NCI-H146 (cell line): ENCODE measurements around the gene DCTD.

ENCODE experiments used
- DNase-seq: peaks from one replicate; lab custom pipeline; 2025; lab: John Stamatoyannopoulos, UW

Gene DCTD

DNA sequence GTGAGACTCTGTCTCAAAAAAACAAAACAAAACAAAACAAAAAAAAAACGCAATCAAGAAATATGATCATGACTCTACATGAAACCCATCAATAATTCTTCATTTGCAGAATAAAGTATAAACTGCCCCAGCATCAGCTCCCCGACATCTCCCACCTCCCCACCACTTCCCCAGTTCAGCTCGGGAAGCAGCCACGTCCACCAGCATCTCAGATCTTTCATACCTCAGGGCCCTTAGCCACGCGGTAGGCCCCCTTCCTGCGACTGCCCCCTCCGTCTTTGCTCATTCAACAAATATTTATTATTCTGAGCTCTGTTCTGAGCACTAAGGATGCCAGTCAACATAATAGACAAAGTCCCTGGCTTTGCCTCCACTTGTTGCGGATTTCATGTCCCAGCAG is 45.6 kb downstream of the DCTD start:
- DNase-seq = no peak

DNA sequence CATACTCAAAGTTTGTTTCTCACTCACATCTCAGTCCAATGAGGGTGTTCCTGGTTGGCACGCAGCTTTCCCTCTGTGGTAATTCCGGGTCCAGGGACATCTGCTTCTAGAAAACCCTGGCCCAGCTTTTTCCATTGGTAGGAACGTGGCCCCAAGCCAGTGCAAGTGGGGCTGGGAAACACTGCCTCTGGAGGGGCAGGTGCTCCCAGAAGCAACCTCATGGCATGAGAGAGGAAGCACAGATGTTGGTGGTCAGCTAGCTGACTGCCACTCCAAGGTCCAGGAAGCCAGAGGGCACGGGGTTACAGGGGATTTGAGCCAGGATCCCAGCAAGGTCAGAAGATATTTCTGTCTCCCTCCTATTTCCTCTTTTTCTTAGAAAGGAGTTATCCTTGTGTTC is 47.5 kb downstream of the DCTD start:
- DNase-seq = no peak

DNA sequence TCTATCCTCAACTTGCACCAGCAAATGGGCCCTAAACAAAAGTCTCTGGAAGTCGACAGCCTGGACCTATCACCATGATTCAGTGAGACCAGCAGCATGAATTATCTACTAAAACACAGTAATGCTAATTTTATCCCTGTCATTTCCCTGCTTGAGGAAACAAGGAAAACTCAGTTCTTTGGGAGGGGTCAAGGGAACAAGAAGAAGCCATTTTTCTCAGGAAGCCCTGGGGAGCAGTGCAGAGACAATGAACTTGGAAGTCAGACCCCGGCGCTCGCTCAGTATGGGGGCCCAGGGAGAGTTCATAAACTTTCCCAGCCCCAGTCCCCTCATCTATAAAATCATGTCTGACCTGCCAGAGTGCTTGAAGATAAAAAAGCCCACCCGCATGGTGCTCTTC is 50.4 kb downstream of the DCTD start:
- DNase-seq = no peak

DNA sequence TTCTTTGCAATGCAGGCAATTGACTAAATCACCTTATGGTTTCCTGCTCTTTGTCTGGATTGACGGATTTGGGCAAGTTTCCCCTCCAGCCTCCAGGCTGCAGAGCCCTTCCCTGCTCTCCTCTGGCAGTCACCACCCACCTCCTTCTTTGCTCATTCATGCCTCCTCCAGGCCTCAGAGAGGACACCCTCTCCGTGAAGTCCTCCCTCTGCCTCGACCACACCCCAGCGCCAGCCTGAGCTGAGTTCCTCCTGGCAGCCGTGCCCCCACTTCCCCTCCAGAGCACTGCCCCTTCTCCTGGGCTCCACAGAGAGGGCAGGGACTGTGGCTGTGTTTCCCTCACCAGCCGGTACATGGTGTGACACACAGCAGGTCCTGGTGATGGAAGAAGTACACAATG is 53.7 kb downstream of the DCTD start:
- peak; percentile 41 for DNase-seq

DNA sequence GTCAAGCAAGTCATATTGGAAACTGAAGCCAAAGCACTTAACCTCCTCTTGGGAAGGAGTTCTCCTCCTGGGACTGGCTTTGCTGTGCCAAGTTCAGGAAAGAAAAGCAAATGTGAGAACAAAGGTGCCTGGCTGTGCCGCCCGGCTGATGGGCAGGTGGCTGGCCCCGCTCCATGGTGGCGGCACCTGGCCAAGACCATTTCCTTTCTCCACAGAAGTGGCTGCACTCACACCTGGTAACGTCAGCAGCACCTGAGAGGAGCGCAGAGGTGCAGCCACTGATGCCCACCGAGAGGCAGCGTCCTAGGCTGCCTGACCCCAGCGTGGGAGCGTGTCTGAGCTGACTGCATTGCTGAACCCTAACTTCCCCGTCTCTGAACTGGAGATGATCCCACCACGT is 54.3 kb downstream of the DCTD start:
- peak; percentile 92 for DNase-seq

DNA sequence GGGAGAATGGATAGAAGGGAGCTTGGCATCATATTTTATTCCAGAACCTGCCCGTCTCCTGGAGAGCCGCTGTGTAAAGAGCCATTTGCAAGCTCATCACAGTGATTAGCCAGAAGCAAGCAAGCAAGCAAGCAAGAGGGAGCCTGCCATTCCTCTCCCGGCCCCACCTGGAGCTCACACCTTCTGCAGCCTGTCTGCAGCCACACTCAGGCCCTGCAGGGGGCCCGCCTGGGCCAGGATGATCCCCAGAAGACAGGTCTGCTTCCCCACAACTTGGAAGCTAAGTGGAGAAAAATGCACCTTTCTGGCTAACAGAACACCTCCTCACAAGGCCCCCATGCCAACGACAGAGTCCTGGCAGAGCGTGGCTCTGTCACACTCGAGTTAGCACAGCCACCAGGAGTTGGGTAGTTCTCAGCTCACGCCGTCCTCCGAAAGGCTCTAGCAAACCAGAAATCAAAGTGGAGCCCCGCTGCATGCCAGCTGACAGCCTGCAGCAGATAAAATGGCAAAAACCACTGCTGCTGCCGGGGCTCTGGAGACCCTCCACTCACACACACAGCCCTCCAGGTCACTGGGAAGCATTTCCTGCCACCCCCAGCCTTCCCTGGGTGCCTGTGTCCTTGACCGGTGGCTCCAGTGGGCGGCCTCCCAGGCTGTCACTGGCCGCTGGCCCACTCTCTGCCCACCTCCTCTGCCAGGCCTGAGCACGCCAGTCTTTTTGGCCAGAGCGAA is 54.9 kb downstream of the DCTD start:
- DNase-seq = peak; percentile 84

DNA sequence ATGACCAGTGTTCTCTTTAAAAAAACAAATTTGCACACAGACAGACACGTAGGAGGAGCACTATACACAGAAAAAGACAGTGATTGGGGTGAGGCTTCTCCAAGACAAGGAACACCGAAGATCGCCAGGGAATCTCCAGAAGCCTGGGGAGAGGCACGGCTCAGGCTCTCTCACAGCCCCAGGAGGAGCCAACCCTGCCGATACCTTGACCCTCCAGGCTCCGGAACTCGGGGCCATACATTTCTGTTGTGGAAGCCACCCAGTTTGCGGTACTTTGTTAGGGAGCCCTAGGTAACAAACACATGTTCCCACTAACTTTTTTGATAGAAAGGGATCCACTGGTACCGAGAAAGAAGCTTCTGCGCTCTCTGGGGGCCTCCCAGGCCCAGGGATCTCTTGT is 55.8 kb downstream of the DCTD start:
- no peak for DNase-seq

DNA sequence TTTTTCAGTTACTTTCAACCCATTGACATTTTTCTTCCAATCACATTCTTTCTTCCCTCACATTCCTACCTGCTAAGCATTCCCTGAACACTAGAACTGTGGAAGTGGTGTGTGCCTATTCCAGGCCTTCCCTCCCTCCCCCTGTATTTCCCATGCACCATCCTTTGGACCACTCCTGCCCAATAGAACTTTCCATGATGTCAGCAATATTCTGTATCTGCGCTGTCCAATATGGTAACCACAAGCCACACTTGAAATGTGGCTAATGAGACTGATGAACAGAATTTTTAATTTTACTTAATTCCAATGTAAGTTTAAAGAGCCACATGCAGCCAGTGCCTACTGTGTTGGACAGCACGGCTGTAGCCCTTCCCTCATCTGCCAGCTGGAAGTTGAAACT is 57.5 kb downstream of the DCTD start:
- no peak for DNase-seq

DNA sequence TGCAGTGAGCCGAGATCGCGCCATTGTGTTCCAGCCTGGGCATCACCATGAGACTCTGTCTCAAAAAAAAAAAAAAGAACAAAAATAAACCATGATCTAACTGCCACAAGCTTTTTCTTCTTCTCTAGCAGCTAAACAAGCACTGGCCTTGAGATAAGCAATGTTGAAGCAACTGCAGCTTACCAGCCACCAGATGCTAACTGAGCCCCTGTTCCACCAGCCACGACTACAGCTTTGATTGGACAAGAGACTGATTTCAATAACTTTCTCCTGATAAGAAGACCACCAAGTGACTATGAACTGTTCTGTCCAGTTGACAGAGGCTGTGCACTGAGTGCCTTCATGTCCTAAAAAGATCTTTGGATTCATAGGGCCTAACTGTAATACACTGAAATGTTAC is 58.5 kb downstream of the DCTD start:
- no peak for DNase-seq

DNA sequence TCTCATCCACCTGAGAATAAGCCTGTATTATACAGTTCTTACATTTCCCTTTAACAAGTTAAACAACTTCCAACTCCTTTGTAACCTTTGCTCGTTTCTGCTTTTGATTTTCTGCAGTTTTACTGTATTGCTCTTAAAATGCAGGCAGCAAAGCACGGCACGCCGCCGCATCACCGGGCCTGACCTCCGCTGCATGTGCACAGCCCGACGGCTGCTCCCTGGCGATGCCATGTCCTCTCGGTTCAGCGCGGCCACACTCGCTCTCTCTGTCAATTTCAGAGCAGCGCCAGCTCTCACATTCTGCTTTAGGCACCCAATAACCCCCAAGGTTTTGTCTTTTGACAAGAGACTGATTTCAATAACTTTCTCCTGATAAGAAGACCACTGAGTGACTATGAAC is 60.3 kb downstream of the DCTD start:
- DNase-seq = no peak

DNA sequence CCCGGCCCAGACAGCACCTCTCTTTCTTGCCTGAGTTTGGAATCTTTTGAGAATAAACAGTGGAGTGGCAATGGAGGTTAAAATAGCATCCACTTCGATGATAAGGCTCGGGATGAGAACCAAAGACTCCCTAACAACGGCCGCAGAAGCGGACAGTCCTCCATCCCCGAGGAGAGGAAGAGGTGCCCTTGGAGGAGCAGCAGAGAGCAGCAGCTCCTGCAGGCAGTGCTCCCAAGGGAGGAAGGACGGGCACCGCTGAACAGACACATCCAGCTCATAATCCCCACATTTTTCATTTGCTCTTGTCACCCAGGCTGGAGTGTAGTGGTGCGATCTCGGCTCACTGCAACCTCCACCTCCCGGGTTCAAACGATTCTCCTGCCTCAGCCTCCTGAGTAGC is 61.3 kb downstream of the DCTD start:
- DNase-seq = no peak

DNA sequence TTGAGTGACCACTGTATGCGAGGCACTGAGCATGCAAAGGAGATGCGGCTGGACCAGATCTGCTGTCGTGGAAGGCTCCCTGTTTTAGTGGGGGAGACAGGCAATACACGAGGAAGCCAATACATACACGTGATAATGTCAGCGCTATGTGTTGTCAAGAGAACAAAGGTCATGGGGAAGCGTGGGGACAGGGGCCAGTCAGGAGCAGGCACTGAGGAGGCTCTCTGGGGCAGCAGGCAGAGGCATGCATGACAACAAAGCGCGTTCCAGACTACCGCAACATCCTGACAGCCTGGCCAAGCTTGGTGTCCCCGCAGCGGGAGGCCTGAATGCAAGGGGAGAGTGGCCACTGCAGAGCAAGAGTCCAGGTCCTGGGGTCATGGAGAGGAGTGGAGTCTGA is 61.9 kb downstream of the DCTD start:
- DNase-seq = no peak

DNA sequence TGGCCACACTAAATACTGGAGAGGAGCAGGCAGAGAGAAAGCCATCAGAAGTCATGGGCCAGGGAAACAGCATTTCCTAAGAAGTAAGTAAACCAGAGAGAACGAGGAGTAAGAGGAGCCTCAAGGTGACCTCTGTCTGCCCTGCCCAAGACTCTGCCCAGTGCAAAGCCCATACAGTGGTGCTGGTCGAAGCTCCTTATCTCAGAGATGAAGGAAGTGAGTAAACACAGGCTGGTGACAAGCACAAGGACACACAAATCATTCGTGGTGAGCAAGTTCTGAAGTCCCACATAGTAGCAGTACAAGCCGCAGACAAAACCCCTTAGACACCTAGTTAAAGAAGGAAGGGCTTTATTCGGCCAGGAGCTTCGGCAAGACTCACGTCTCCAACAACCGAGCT is 62.7 kb downstream of the DCTD start:
- DNase-seq = no peak

DNA sequence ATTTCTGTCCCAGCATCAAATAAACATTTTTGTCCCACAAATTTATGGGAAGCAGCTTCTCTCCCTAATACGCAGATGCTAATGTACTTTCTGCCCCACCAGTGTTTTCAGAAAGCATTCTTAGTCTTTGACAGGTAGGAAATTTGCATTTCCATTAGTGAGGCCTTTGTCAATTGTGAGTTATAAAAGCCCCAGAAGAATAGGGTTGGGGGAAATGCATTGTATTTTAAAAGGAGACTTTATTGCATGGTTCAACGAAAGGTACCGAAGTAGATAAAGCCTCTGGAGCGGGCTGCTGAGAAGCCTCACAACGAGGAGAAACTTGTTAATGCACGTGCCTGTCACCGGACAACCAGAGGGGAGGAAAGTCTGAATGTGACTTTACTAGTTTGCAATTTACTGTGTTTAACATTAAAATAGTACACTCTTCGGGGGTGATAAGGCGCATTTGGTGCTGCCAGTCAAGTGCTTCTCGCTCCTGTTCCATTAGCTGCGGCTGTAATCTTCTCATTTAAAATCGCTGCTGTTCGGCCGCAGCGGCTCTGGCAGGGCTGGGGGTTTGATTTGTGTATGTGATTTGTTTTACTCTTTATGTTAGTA is 63.4 kb downstream of the DCTD start:
- DNase-seq = no peak

DNA sequence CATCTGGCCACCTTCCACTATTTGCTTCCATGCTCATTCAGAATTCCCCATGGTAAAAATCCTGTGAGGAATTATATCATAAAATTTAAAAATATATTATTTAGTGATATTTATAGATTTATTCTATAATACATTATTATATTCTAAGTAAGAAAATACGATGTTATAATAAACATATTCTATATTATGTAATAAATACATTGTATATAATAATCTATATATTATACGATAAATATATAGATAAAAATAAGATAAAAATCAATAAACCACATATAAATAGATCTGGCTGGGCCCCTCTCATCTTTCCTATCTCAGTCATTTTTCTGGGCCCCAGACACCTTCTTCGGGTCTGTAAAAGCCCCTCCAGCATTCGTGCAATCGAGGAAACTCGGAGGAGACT is 68.5 kb downstream of the DCTD start:
- DNase-seq = no peak

DNA sequence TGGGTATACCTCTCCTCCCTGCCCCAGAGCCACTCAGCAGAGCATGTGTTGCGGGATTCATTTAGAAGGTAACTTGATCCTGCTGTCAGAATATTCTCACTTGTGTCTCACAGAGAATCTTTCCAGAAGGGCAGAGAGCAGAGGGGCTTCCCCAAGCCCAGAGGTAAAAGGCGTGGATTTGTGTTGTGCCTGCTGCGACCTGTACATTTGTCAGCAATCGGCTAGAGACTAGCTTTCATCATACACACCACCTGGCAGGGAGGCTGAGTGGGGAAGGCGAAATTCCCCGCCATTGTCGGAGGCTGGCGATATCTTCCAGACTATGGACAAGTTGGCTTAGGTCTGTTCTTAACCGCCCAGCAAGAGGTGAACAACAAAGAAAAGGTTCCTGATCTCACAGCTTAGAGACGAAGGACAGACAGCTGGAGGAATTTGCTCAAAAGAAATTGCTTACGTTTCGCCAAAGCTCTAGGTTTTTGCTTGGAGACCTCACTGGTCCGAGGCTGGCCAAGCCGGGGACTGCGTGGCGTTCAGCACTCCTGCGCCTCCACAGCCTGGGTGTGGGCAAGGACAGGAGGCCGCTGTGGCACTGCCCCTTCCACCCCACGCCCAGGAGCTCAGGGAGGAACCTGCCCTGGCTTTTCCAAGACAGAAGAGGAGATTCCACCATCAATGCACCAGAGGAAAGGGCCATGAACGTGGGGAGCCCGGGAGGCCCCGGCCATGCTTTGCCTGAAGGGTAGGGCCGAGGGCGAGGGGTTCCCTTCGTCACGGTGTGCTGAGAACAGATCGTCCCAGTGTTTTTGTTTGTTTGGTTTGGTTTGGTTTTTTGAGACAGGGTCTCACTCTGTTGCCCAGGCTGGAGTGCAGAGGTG is 69.4 kb downstream of the DCTD start:
- no peak for DNase-seq

DNA sequence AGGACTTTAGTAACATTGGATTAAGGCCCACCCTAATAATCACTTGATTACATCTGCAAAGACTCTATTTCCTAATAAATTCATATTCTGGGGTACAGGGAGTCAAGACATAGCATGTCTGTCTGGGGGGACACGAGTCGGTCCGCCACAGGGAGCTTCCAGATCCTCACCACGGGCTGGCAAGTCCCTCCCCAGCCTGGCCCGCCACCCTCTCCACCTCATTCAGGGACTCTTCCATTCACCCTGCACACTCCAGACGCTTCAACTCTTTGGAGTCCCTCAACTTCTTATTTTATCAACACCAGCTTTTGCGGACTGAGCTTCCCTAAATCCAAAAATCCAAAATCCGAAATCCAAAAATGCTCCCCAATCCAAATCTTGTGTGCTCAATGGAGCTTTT is 71.2 kb downstream of the DCTD start:
- DNase-seq = no peak

DNA sequence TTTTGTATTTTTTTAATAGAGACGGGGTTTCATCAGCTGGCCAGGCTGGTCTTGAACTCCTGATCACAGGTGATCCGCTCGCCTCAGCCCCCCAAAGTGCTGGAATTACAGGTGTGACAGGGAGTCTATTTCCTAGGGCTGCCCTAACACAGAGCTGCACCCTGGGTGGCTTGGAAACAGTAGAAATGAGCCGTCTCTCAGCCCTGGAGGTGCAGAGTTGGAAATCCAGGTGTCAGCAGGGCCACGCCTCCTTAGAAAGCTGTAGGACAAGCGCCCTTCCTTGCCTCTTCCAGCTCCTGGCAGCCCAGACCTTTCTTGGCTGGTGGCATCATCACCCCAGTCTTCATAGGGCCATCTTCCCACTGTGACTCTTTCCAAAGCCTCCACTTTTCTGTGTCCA is 71.6 kb downstream of the DCTD start:
- no peak for DNase-seq

DNA sequence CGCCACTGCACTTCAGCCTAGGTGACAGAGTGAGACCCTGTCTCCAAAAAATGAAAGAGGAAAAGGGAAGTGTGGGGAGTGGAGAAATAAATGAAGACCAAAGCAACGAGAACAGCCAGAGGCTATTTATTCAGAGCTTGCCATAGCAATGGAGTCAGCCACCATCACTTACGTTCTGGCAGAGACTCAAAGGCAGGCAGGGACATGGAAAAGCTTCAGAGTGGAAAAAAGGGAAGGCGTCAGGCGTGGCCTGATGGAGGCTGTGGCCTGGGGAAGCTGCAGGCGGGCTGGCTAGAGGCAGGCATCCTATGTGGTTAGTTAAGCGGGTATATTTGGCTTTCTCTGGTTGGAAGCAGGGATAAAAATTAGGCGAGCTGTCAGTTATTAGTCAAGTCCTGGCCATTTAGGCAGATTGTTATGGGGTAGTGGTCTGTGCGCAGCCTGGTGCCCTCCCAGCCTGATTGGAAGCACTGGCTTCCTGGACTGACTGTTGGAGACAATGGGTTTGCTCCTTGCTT is 73.3 kb downstream of the DCTD start:
- DNase-seq = peak; percentile 49

DNA sequence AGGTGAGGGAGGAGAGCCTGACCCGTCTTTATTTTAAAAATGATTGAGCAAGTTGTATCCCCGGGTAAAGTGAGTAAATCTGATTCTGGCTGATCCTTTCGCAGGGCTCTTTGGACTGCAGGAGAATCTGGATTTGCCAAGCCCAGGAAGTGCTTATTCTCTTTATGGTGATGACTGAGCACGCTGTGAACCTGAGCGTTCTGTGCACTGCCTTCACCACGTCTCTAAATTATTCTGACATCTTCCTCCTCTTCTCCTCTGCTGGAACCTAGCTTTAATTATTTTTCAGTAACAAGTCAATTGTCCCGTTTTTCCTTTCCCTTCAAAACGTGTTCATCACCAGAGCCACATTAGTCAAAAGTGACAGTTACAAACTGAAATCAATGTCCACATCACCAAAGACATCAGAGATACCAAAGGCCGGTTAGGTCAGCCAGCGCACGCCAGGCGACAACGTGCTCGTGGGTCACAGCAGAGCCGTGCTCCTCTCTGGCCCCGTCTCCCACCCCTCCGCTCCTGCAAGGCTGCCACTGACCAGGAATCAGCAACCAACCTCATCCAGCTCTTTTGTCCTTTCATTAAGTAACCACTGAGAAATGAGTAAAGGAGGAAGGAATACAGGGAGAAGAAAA is 74.3 kb downstream of the DCTD start:
- DNase-seq = no peak

DNA sequence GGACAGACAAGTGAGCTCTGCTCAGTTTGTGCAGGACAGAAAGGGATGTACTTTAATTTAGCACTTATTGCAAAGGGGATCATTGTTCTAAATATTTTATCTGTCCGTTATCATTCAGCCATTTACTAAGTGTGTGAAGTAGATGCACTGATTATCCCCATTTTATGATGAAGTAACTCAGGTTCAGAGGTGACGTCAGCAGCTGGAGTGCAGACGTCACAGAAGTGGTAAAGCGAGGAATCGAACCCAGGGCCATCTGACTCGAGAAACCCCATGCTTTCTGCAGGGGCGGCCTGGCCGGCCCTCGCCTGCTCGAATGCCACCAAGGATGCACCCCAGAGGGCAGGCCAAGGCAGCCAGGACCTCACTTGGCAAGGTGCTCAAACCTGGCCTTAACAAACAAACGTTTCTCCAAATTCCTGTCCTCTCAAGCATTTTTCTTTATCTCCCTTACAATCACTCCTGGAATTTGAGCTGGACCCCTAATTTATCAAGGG is 75.0 kb downstream of the DCTD start:
- no peak for DNase-seq

DNA sequence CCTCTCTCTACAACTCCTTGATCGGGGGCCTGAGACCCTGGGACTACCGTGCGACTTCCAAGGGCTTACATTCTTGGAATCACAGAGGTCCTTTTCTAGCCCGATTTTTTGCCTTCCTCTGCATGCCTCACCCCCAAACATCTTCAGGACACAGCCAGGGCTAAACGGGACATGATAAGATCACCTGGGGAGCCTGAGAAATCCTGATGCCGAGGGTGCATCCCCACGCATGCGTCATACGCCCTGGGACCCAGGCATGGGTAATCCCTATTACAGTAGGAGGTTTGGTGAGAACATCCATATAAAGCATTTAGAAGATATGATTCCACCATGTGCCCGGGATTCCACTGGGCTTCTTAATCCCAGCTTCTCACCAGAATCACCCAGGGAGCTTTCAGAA is 77.1 kb downstream of the DCTD start:
- no peak for DNase-seq
